Spleen (tissue), 11 donors: ENCODE data around the gene NHSL1. TPM values are rescaled to one million over a fixed set of nuclear protein-coding genes. Genes with fewer than 3 reads are reported as not detected.

Experiments
- DNase-seq: peaks from one replicate; pipeline ENCODE4 v3.0.0-alpha.2; 2020
- H3K27ac ChIP-seq, 8 donors: fragments of 200-600 bp; sonication (generic) in 7 of 8; 1 replicate in 4 of 8; 2 replicates in 4 of 8; pipeline versions ENCODE4 v1.5.0 to v1.8.0; 2016 to 2021; ENCODE audit warnings: inconsistent platforms in 4 of 8, mild to moderate bottlenecking in 4 of 8, moderate library complexity in 1 of 8
- H3K27me3 ChIP-seq, 7 donors: fragments of 200-600 bp; sonication (generic) in 6 of 7; replicated peaks in 1 of 7; 1 replicate in 4 of 7; 2 replicates in 3 of 7; pipeline versions ENCODE4 v1.5.0 to v1.8.0; 2016 to 2021; ENCODE audit warnings: inconsistent platforms in 3 of 7, mild to moderate bottlenecking in 1 of 7
- H3K36me3 ChIP-seq, 6 donors: fragments of 200-600 bp; sonication (generic) in 5 of 6; 1 replicate in 4 of 6; 2 replicates in 2 of 6; pipeline versions ENCODE4 v1.5.0 to v1.8.0; 2016 to 2021; ENCODE audit warnings: inconsistent platforms in 2 of 6
- H3K4me1 ChIP-seq, 6 donors: fragments of 200-600 bp; sonication (generic) in 5 of 6; 1 replicate in 3 of 6; 2 replicates in 3 of 6; pipeline versions ENCODE4 v1.5.0 to v1.8.0; 2016 to 2021; ENCODE audit warnings: inconsistent platforms in 3 of 6
- H3K4me3 ChIP-seq, 8 donors: fragments of 200-600 bp; sonication (generic) in 7 of 8; 1 replicate in 4 of 8; 2 replicates in 4 of 8; pipeline versions ENCODE4 v1.5.0 to v1.8.0; 2016 to 2021; ENCODE audit warnings: inconsistent platforms in 4 of 8, mild to moderate bottlenecking in 4 of 8, moderate library complexity in 2 of 8
- H3K9me3 ChIP-seq, 8 donors: fragments of 200-600 bp; sonication (generic) in 7 of 8; 1 replicate in 4 of 8; 2 replicates in 4 of 8; pipeline versions ENCODE4 v1.5.0 to v1.8.0; 2016 to 2021; ENCODE audit warnings: inconsistent platforms in 4 of 8
- POLR2A ChIP-seq, 3 donors: fragments of 450-650 bp; IDR thresholded peaks; one replicate each; pipeline ENCODE4 v1.5.1; 2017; ENCODE audit warnings: antibody characterized with exemption in 3 of 3, mild to moderate bottlenecking in 1 of 3
- POLR2AphosphoS5 ChIP-seq, 3 donors: sonication (generic); formaldehyde crosslinking; IDR thresholded peaks; one replicate each; pipeline ENCODE4 v1.5.1; 2017; ENCODE audit warnings: antibody characterized with exemption in 3 of 3
- WGBS, 5 donors: extraction: QIAGEN DNeasy Blood & Tissue Kit in 3 of 5; methylation state at CpG; one replicate each; pipeline versions ENCODE4 v1.1.5 to v1.1.7; 2013 to 2018; 5-methylcytosine and 5-hydroxymethylcytosine counted together
- intact Hi-C: fragments of 100-400 bp; cut with DNase I; formaldehyde crosslinking; loops from one replicate; pipeline ENCODE4 v1.15.0; 2023; ENCODE audit warnings: low total_unique reads
- polyA plus RNA-seq, 3 donors: library from polyadenylated mRNA; stranded (reverse); fragments of 200-250 nt; gene quantifications; one replicate each; pipeline ENCODE4 v1.2.1, GENCODE V29; 2013
- total RNA-seq, 7 donors: library from RNA; depleted of rRNA in 3 of 7; stranded (reverse); fragments of >200 nt in 3 of 7; fragmentation: NEBNext Ultra II Directional in 4 of 7; extraction: Animal tissue kit (Norgen Biotek cat#: 25700) in 4 of 7; gene quantifications; one replicate each; pipeline versions ENCODE4 v1.1.0 to v1.2.1, GENCODE V29; 2016 to 2021
- TF ChIP-seq, protein P1 (sequence below), 11 experiments: fragments of 200-600 bp in 7 of 11; fragments of 450-650 bp in 4 of 11; sonication (generic) in 4 of 11; IDR thresholded peaks in 8 of 11; conservative IDR thresholded peaks in 3 of 11; 1 replicate in 7 of 11; 2 replicates in 4 of 11; pipeline versions ENCODE4 v1.4.0 to v1.8.0; 2016 to 2021; ENCODE audit warnings: antibody characterized with exemption in 11 of 11, inconsistent platforms in 4 of 11, mild to moderate bottlenecking in 1 of 11
- donor health status: healthy with polysubstance abuse.
- donor health status: DM: no; HTN: no; CAD: no; lungs with moderate emphysema.
- donor health status: DM: no; HTN: no; CAD: no.
- donor health status: Bipolar disorder and iron deficiency.
- donor health status: healthy.
- donor health status: DM: no; HTN: no; CAD: no.
- donor health status: DM: yes; HTN: yes; CAD: no.

The NHSL1 gene
- total and polyA plus RNA-seq, 10 donors: 0.39 to 14.0 (median 6.7) TPM

DNA sequence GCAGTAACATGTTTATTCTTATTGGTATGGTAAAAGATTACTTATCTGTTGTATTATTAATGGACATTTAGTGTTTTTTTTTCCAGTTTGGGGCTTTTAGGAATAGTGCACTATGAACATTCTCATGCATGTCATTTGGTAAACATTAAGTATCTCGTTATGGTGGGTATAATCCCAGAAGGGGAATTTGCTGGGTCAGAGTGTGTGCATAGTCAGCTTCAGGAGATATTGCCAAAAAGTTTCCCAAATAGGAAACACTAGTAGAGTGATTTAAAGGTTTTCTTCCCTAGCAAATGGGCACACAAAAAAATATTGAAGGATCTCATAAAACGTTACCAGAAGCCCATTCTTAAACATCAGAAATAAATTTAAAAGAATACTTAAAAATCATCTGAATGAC, 25.2 kb upstream of the NHSL1 start:
- TF ChIP-seq POLR2AphosphoS5 (IDR thresholded peaks at IDR 0.05) (no peak), POLR2A (IDR thresholded peaks at IDR 0.05) (no peak)
- TF ChIP-seq, protein P1, sequence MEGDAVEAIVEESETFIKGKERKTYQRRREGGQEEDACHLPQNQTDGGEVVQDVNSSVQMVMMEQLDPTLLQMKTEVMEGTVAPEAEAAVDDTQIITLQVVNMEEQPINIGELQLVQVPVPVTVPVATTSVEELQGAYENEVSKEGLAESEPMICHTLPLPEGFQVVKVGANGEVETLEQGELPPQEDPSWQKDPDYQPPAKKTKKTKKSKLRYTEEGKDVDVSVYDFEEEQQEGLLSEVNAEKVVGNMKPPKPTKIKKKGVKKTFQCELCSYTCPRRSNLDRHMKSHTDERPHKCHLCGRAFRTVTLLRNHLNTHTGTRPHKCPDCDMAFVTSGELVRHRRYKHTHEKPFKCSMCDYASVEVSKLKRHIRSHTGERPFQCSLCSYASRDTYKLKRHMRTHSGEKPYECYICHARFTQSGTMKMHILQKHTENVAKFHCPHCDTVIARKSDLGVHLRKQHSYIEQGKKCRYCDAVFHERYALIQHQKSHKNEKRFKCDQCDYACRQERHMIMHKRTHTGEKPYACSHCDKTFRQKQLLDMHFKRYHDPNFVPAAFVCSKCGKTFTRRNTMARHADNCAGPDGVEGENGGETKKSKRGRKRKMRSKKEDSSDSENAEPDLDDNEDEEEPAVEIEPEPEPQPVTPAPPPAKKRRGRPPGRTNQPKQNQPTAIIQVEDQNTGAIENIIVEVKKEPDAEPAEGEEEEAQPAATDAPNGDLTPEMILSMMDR (IDR thresholded peaks at IDR 0.05 in 8 of 11, conservative IDR thresholded peaks at IDR 0.05 in 3 of 11): no peak
- Histone ChIP-seq H3K4me1 (peaks cover 0 to 19% (median 6%) of the 10 kb centered on the region in 6 donors), H3K9me3 (no peaks in the 10 kb centered on the region), H3K27me3 (no peaks in the 10 kb centered on the region), H3K36me3 (no peaks in the 10 kb centered on the region), H3K27ac (no peak overlapping the region), H3K4me3 (no peak overlapping the region)
- no peak for DNase-seq
- intact Hi-C loops: no loop called here
- WGBS, 5 donors: 56 to 70% (median 69%) methylated on average over 2 of the region's 2 CpGs

DNA sequence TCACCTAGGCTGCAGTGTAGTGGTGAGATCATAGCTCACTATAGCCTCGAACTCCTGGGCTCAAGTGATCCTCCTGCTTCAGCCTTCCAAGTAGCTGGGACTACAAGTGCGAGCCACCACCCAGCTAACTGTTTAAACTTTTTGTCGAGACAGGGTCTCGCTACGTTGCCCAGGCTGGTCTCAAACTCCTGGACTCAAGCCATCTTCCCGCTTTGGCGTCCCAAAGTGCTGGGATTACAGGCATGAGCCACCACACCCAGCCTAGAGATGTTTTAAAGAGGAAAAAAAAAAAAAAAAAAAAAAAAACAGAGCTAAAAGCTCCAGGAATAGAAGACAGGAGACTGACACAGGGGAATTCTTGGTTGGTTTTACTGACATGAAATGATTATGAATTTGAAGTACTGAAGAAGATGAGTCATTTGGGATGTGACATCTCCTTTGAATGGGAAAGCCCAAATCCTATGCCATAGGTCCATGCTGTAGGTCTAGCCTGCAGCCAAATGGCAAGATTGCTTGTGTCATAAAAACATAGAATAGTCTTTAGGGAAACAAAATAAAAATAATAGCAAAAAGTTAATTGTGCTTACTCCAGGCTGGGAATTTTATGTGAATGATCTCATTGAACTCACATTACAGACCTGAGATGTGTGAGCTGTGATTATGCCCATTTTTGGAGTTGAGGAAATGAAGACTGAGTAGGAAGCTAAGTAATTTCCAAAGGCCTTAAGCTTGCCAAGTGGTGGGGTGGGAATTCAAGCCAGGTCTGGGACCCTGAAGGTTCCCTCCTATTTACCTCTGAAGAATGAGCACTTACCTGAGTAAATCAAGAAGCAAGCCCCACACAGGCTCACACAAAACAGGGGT, 24.3 kb upstream of the NHSL1 start:
- intact Hi-C loops: no loop called here
- H3K27ac ChIP-seq: no peak overlapping the region
- no peaks in the 10 kb centered on the region for H3K27me3 ChIP-seq
- WGBS, 5 donors: 84 to 95% (median 90%) methylated on average over 7 of the region's 7 CpGs
- DNase-seq: no peak
- H3K4me1 ChIP-seq: peaks cover 0 to 19% (median 6%) of the 10 kb centered on the region in 6 donors
- H3K36me3 ChIP-seq: no peaks in the 10 kb centered on the region
- no peaks in the 10 kb centered on the region for H3K9me3 ChIP-seq
- TF ChIP-seq POLR2AphosphoS5 (IDR thresholded peaks at IDR 0.05) (no peak), POLR2A (IDR thresholded peaks at IDR 0.05) (no peak)
- TF ChIP-seq, protein P1 (IDR thresholded peaks at IDR 0.05 in 8 of 11, conservative IDR thresholded peaks at IDR 0.05 in 3 of 11): no peak
- H3K4me3 ChIP-seq: no peak overlapping the region

DNA sequence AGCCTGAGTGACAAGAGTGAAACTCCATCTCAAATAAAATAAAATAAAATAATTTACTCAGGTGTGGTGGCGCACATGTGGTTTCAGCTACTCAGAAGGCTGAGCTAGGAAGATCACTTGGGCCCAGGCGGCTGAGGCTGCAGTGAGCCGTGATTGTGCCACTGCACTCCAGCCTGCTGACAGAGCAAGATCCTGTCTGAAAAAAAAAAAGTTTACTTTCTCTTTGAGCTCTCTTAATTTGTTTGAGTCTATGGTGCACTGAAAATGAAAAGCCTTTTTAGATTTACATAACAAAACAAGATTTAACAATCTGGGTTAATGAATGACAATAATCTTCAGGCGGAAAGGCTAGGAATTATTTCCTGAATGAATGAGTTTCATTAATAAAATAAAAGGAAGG, 23.3 kb upstream of the NHSL1 start:
- Histone ChIP-seq H3K27me3 (no peaks in the 10 kb centered on the region), H3K36me3 (no peaks in the 10 kb centered on the region), H3K27ac (peak overlapping the region in 1 of 8 donors; percentile 7), H3K9me3 (peaks cover 0 to 3% (median 0%) of the 10 kb centered on the region in 8 donors), H3K4me3 (no peak overlapping the region), H3K4me1 (peaks cover 0 to 19% (median 6%) of the 10 kb centered on the region in 6 donors)
- WGBS, 5 donors: 72 to 84% (median 78%) methylated on average over 4 of the region's 4 CpGs
- no peak for TF ChIP-seq POLR2A (IDR thresholded peaks at IDR 0.05)
- TF ChIP-seq, protein P1 (IDR thresholded peaks at IDR 0.05 in 8 of 11, conservative IDR thresholded peaks at IDR 0.05 in 3 of 11): no peak
- no peak for TF ChIP-seq POLR2AphosphoS5 (IDR thresholded peaks at IDR 0.05)
- DNase-seq: no peak
- intact Hi-C loops: no loop called here

DNA sequence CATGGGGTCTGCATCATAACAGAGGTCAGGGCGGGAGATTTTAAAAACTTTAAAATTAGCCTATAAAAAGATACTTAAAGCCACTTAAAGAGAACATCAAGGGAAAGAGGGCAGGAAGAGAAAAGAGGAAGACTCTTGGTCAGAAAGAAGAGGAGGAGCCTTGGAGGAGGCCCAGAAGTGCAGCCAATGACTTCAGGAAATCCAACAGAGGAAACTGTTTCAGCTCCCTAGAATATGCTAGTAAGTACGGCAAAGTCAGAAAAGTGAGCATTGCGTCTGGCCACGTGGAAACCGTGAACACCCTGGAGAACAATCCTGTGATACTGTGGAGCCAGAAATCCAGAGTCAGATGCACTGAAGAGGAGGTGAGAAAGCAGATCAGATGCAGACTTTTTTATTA, 22.5 kb upstream of the NHSL1 start:
- H3K4me3 ChIP-seq: no peak overlapping the region
- intact Hi-C loops: no loop called here
- no peak for TF ChIP-seq POLR2AphosphoS5 (IDR thresholded peaks at IDR 0.05)
- TF ChIP-seq POLR2A (IDR thresholded peaks at IDR 0.05): no peak
- TF ChIP-seq, protein P1 (IDR thresholded peaks at IDR 0.05 in 8 of 11, conservative IDR thresholded peaks at IDR 0.05 in 3 of 11): no peak
- DNase-seq: no peak
- 12 to 23% (median 14%) methylated on average over 5 of the region's 5 CpGs for WGBS, 5 donors
- H3K4me1 ChIP-seq: peaks cover 0 to 19% (median 6%) of the 10 kb centered on the region in 6 donors
- H3K27me3 ChIP-seq: no peaks in the 10 kb centered on the region
- H3K36me3 ChIP-seq: no peaks in the 10 kb centered on the region
- peaks cover 0 to 3% (median 0%) of the 10 kb centered on the region in 8 donors for H3K9me3 ChIP-seq
- H3K27ac ChIP-seq: peak overlapping the region in 2 of 8 donors; percentile 7 to 31
